NCI-H345 (cell line): Measurements from ENCODE around the gene C10orf95.

Experiments used
- DNase-seq: peaks from one replicate; lab custom pipeline; 2025; lab: John Stamatoyannopoulos, UW

Gene C10orf95

GRCh38 chr10:102416283-102416682 lies 35.1 kb downstream of the C10orf95 start:
- no peak for DNase-seq

DNA sequence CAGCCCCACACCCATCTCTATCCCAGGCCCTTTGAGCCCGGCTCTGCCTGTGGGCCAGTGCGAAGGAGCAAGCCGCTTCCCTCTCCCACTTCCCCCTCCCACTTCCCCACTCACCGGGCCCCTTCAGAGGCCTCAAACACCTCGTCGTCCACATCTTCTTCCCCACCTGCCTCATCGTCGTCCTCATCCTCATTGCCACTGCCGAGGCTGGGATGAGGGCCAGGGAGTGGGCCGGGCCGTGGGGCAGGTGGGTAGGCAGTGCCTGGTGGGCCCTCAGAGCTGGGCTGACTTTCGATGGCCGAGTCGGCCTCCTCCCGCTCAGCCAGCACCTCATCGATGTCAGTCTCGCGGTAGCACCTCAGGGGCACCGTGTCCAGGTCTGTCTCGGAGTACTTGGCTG lies 36.6 kb downstream of the C10orf95 start:
- DNase-seq = no peak

GRCh38 chr10:102413806-102414561 lies 37.4 kb downstream of the C10orf95 start:
- DNase-seq = no peak

DNA sequence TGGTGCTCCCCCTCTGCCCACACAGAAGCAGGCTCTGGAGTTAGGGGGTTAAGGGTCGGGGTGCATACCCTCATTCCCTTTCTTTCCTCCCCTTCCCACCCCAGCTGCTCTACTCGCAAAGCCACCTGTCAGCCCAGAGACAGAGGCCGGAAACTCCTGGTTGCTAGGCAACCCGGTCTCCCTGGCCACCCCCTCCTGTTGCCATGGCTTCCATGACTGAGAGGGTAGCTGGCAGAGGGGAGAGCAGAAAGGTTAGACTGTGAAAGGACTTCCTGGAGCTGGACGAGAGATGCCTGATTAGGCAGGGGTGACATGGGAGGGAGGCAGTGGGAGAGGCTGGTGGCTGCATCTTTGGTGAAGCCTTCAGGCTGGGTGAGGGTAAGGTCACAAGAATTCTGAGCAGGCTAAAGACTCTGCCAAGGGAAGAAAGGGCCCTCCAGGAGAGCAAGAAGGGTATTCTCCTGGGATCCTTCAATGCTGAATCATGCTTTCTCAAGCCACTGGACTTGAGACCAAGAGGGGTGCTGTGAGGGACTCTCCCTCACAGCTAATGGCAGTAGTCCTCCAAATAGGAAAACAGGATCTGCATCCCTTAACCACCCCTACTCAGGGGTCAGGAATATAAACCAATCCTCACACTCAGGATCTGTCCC lies 38.2 kb downstream of the C10orf95 start:
- peak; percentile 70 for DNase-seq

DNA sequence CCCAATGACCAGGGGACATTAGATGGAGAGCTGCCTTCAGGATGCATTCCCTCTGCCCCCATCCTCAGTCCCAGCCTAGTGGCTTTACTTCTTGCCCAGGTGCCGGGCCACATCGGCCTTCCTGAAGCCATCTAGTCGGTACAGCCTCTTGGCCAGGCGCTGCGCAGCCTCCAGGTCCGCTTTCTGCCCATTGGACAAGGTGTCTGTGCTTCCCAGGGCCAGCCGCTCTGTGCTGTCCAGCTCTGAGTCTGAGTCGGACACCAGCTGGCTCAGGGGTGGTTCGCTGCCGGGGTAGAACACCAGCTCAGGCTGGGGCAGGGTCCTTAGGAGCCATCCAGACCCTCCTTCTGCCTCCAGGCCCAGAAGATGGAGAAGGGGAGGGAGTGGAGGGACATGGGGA lies 39.0 kb downstream of the C10orf95 start:
- DNase-seq = no peak

- DNase-seq = no peak
Measured at GRCh38 chr10:102411341-102412255, 39.7 kb downstream of the C10orf95 start.

DNA sequence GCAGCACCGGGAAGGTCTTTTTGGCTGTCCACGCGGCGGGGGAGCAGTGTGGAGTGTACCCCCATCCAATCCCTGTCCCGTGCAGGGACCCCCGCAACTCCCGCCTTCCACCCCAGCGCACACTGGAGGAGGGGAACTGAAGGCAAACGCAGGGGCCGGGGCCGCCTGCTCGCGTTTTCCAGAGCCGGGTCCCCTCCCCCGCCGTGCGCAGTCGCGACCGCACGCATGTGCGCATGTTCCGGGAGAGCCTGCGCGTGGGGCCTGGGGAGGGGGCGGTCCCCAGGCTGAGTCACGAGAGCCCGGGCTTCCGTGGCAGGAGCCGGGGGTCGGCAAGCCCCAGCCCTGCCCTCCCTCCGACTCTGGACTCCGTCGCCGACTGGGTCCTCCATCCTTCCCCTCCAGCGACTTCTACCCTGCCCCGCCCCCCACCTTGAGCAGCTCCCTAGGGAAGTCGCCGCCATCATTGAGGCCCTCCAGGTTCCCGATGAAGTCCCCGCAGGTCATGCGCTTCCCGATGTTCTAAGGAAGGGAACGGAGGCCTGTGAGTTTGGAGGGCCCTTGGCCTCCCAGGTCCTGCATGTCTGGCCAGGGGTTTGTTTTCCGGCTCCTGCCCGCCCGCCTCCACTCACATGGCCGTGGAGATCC lies 40.8 kb downstream of the C10orf95 start:
- DNase-seq = no peak

GRCh38 chr10:102409604-102410428 lies 41.5 kb downstream of the C10orf95 start:
- DNase-seq = no peak

DNA sequence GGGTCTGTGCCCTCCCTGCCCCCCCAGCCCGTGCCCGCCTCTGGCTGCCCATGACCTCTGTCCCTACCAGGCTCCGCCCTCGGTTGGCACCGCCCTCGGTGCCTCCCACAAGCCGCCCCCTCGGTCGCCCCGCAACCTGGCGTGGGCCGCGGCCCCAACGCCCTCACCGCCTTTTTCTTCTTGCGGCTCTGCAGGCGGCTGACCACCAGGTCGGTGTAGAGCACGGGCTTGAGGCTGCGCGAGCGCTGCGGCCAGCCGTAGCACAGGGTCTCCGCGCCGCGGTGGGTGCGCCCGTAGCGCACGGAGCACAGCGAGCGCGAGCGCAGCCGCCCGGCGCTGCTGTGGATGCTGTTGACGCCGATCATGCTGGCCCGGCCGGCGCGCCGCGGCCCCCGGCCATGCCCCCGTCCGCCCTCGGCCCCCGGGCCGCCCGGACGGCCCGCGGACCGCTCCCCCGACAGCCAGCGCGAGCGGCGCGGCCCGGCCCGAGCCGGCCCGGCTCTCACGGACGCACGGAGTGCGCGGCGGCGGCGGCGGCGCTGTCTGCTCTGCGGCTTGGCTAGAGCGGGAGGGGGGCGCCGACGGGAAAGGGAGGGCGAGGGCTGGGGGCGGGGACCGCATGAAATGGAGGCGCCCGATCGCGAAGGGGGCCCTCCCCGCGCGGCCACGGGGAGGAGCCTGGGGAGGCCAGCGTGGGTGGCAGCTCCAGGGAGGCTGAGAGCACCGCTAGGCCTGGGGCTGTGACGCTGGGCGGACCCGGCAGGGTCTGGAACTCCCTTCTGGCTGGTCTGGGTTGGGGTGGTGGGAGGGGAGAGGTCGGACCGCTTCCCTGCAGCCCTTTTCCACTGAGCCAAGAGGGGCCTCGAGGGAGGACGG lies 42.4 kb downstream of the C10orf95 start:
- DNase-seq = peak; percentile 45

DNA sequence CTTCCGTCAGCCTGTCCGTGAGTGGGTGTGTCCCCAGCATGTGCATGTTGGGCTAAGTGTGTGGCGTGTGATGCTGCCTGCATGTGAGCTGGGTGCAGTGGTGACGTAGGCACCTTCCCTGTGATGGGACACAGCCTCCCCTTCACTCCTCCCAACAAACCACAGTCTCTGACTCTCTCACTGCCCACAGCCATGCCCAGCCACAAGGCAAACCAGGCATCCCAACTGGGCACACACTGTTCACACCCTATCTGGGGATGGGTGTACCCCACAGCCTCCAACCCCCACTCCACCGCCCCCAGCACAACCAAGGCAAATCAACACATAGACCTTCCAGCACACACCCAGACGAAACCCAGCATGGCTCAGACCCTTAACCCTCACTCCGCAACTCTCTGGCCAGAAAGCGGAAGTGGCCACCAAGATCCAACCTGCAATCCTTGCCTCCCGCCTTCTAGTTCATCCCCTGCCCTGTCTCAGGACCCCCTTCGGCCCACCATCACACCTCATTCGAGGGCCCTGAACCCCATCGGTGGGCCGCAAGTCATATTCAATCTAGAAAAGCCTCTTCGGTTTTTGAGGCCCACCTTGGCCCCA lies 43.1 kb downstream of the C10orf95 start:
- no peak for DNase-seq

DNA sequence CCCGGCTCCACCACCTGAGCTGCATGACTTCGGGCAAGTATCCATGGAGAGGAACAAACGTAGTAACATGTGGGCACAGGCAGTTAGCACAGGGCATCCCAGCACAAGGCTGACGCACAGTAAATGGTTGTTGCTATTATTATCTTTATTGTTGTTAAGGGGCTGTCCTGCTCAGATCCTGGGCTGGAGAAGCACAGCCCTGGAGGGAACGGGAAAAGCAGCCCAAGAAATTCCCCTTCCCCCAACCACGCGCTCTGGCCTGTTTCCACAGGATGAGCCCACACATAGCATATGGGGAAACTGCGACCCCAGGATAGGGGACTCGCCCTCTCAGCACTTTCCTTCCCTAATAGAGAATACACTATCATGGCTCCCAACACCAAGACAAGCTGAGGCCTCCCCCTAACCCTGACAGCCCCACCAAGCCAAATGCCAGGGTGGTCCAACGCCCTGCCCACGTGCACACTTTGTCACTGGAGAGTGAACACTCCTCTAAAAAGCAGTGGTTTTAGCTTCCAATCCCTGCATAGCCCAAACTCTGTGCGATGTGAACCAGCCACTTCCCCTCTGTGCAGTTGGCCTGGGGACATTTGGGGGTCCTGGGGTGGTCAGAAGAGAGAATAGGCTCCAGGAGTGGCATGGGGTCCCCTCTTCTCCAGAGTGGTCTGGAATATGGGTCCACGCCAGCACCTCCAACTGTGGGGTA lies 43.8 kb downstream of the C10orf95 start:
- no peak for DNase-seq

- DNase-seq = no peak
Measured at GRCh38 chr10:102406815-102407214, 44.5 kb downstream of the C10orf95 start.

DNA sequence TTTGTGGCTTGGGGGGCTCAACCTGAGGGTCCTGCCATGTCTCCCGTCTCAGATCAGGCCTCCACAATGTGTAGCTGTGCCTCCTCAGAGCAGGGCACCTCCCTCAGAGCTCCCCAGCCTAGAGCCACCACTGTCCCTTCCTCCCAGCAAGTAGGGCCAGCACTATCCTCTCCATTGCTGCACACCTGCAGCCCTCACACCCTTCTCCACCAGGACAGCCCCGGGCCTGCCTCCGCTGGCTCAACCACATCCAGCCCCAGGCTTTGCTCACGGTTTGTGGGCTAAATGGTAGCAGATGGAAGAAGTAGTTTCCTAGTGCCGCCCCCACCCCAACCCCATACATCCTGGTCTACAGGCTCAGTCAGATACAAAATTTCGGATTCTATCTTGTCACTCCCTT lies 45.7 kb downstream of the C10orf95 start:
- DNase-seq = no peak

DNA sequence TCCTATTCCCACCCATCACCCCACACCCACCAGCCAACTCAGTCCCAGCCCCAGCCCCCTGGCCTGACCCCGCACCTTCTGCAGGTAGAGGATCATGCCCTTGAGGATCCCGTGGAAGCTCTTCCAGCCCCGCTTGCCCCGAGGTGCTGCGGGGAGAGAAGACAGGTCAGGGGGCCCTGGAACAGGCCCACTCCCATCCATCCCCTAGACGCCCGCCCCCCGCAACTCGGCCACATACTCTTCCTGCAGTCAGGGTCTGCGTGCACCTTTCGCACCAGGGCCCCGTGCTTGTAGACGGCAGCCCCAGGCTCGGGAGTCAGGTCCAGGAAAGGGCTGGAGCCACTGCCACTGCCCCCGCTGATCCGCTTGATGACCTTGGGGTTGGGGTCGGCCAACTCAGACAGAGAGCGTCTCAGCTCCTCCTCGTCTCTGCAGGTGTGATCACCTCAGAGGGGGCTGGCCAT lies 46.2 kb downstream of the C10orf95 start:
- DNase-seq = no peak

GRCh38 chr10:102404361-102405107 lies 46.8 kb downstream of the C10orf95 start:
- DNase-seq = no peak

DNA sequence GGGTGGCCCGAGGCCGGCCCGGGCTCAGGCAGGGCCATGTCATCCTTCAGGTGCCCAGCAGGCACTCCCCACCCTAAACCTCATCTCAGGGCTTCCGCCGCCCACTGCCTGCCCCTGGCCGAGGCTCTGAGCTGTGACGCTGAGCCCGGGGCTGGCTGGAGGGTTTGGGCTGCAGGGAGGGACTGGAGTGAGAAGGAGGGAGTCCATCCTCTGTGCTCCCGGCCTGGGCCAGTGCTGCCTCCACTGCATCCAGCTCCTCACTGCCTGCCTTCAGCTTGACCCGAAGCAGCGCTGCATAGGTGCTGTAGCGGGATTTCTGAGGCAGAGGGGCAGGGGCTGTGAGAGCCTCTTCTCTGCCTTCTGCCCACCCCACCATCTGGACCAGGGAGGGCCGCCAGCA lies 48.2 kb downstream of the C10orf95 start:
- no peak for DNase-seq

DNA sequence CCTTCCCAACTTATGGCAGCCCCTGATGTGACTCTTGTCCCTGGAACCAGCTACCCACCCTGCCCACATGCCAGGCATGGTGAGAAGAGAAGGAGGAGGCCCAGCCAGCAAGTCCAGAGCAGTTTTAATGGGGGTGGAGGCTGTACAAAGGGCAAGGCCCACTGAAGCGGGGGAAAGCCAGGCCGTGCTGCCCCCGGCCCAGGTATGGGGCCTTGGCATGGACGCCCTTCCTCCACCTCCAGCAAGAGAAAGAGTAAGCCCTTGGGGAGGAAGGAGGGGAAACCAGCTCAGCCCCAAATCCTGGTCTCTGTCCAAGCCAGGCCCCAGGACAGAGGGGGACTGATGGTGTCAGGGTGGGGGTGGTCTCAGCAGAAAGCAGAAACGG lies 48.8 kb downstream of the C10orf95 start:
- DNase-seq = no peak

DNA sequence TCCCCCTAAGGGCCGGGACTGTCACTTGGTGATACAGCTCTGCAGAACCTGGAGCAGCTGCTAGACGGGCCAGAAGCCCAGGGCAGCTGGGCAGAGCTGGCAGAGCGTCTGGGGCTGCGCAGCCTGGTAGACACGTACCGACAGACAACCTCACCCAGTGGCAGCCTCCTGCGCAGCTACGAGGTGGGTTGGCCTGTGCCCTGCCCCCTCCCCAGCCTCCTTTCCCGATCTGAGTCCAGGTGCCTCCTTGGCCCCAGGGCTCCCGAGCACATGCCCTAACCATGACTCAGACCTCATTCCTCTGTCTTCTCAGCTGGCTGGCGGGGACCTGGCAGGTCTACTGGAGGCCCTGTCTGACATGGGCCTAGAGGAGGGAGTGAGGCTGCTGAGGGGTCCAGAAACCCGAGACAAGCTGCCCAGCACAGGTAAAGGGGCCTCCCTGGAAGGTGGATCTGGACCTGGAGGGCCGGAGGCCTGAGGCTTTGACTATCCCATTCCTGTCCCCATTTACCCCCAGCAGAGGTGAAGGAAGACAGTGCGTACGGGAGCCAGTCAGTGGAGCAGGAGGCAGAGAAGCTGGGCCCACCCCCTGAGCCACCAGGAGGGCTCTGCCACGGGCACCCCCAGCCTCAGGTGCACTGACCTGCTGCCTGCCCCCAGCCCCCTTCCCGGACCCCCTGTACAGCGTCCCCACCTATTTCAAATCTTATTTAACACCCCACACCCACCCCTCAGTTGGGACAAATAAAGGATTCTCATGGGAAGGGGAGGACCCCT lies 49.4 kb downstream of the C10orf95 start:
- DNase-seq = no peak
